GM21515 (cell line): ENCODE measurements around the gene ZAR1L.
"Not testable (repeated sequence)": the region's sequence is repeated elsewhere in the genome, so short reads cannot be mapped to it uniquely, and the experiment has no call there.

Experiments
- ATAC-seq: cut with Tn5 transposase; IDR thresholded peaks from one replicate; pipeline ENCODE4 v1.9.1; 2021; ENCODE audit not compliant: unreplicated experiment

The ZAR1L gene, protein sequence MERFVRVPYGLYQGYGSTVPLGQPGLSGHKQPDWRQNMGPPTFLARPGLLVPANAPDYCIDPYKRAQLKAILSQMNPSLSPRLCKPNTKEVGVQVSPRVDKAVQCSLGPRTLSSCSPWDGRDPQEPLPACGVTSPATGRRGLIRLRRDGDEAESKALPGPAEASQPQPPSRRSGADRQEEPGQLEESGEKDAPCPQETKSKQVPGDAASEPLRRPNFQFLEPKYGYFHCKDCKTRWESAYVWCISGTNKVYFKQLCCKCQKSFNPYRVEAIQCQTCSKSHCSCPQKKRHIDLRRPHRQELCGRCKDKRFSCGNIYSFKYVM

DNA sequence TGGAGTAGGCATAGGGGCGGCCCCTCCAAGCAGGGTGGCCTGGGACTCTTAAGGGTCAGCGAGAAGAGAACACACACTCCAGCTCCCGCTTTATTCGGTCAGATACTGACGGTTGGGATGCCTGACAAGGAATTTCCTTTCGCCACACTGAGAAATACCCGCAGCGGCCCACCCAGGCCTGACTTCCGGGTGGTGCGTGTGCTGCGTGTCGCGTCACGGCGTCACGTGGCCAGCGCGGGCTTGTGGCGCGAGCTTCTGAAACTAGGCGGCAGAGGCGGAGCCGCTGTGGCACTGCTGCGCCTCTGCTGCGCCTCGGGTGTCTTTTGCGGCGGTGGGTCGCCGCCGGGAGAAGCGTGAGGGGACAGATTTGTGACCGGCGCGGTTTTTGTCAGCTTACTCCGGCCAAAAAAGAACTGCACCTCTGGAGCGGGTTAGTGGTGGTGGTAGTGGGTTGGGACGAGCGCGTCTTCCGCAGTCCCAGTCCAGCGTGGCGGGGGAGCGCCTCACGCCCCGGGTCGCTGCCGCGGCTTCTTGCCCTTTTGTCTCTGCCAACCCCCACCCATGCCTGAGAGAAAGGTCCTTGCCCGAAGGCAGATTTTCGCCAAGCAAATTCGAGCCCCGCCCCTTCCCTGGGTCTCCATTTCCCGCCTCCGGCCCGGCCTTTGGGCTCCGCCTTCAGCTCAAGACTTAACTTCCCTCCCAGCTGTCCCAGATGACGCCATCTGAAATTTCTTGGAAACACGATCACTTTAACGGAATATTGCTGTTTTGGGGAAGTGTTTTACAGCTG lies at the start of gene ZAR1L, which contains the start of gene BRCA2:
ZAR1L (minus strand) TSS at position 126 of the 790 bp plus-strand sequence. CDS start 3,438 bp downstream, outside the sequence.
BRCA2 (plus strand) TSS at position 271 of the 790 bp plus-strand sequence. CDS start 953 bp downstream, outside the sequence.
- peak; percentile 96 for ATAC-seq

DNA sequence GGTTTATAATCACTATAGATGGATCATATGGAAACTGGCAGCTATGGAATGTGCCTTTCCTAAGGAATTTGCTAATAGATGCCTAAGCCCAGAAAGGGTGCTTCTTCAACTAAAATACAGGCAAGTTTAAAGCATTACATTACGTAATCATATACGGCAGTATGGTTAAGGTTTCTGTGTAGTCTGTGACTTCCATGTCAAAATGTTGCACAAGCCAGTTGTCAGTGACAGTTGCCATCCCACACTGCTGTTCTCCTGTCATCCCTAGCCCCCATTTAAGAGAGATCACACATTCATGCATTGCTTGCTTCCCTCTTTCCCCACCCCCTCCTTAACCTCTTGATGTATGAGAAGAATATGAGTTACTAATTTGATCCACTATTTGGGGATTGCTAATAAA lies 47.4 kb upstream of the ZAR1L start:
- no peak for ATAC-seq

DNA sequence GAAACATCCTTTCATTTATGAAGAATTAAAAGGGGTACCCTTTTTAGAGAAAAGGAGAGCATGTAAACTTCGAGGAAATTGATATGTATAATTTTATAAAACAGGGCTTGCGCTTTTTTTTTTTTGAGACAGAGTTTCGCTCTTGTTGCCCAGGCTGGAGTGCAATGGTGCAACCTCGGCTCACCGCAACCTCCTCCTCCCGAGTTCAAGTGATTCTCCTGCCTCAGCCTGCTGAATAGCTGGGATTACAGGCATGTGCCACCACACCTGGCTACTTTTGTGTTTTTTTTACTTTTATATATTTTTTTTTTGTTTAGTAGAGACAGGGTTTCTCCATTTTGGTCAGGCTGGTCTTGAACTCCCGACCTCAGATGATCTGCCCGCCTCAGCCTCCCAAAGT lies 40.8 kb upstream of the ZAR1L start:
- not testable (repeated sequence) for ATAC-seq

DNA sequence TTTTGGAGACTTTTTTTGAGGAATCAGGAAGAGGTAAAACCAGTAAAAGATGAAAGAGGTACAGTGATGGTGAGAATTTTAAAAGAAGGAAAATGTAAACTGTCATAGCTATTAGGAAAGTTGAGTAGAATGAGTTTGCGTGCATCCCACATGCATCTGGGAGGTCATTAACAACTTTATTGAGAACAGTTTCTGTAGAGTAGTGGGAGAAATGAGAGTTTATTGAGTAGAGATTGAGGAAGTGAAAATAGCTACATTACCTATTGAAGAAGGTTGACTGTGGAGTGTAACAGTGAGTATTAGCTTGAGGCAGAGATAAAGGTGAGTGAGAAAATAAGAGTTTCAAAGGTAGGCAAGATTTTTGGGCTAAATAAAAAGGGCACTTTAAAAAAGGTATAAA lies 38.9 kb upstream of the ZAR1L start:
- peak; percentile 78 for ATAC-seq

DNA sequence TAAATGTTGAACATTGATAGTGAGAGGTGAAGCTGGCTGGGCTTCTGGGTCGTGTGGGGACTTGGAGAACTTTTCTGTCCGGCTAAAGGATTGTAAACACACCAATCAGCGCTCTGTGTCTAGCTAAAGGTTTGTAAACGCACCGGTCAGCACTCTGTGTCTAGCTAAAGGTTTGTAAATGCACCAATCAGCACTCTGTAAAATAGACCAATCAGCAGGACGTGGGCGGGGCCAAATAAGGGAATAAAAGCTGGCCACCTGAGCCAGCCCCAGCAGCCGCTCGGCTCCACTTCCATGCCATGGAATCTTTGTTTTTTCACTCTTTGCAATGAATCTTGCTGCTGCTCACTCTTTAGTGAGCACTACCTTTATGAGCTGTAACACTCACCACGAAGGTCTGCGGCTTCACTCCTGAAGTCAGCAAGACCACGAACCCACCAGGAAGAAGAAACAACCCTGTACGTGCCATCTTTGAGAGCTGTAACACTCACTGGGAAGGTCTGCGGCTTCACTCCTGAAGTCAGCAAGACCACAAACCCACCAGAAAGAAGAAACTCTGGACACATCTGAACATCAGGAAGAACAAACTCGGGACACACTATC lies 35.8 kb upstream of the ZAR1L start:
- not testable (repeated sequence) for ATAC-seq

DNA sequence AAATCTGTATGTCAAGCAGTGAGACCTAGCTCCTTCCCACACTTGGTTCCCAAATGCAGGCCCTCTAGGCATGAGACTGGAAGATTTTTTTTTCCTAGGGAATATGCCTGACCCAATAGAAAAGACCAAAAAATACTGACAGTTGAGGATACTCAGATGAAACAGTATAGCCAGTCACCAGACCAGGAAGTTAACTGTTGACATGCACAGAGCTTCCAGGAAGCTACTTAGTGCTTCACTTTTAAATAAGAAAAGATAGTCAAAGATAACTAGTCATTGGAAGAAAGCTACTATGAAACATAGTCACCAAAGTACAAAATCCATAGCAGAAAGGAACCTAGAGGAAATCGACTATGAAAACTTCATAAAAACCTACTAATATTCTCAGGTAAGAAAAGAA lies 32.5 kb upstream of the ZAR1L start:
- no peak for ATAC-seq

DNA sequence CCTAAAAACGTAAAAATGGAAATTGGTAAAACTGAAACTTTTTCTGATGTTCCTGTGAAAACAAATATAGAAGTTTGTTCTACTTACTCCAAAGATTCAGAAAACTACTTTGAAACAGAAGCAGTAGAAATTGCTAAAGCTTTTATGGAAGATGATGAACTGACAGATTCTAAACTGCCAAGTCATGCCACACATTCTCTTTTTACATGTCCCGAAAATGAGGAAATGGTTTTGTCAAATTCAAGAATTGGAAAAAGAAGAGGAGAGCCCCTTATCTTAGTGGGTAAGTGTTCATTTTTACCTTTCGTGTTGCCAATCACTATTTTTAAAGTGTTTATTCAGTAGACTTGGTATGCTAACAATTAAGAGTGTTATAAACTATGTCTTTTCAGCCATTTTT lies 25.8 kb upstream of the ZAR1L start:
- no peak for ATAC-seq

DNA sequence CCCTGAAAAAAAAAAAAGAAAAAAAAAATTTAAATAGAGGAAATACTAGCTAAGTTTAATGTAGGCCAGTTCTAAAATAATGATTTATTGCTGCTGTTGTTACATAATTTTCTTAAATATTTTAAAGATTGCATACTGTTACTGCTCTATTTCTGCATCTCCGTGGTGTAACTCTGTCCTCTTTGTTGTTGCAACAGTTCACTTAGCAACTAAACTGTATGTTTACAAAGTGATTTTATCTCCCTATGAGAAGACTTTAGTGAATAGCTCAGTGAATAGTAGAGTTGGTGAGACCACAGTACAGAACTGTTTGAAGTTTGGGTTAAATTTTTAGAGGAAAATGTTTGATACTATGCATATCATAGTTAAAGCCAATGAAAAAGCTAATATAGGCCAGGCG lies 19.5 kb upstream of the ZAR1L start:
- no peak for ATAC-seq

DNA sequence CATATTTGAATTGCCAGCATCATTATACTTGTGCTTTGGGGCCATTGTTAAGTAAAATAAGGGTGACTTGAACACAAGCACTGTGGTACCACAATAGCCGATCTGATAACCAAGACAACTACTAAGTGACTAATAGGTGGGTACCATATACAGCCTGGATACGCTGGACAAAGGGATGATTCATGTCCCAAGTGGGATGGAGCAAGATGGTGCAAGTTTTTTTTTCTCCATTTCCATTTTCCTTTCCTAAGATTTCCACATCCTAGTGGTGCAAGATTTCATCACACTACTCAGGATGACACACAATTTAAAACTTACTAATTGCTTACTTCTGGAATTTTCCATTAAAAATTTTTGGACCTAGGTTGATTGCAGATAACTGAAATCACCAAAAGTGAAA lies 15.3 kb upstream of the ZAR1L start:
- ATAC-seq, result no peak

DNA sequence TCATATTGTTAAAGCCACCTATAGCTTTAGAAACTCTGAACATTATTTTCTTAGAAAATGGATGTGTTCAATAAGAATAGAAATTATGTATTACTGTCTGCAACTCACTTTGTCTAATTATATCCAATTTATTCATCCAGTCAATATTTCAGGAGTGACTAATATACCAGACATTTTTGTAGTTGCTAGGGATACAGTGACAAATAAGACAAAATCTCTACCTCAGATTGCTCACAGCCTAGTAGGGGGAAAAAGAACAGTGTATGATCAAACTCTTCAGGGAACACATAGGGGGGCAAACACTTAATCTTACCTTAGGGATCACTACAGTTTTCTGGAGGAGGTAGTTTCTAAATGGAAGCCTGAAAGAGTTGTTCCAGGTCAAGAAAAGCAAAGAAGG lies 8.7 kb upstream of the ZAR1L start:
- no peak for ATAC-seq

DNA sequence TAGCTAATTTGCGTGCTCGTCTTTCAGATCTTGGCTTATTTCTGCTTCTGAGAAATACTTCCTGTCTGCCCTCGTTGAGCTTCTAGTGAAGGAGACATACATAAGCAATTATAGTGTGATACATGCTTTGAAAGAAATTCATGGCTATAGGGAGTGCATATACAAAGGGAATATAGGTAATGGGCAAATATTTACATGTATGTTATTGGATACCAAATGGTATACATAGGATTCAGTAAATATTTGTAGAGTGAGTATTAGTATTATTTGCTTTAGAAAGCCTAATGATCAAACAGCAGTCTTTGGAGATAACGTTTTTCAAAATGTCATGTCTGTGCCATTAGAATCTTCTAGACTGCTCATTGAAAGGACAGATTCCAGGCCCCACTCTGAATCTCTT lies 5.4 kb upstream of the ZAR1L start:
- no peak for ATAC-seq

DNA sequence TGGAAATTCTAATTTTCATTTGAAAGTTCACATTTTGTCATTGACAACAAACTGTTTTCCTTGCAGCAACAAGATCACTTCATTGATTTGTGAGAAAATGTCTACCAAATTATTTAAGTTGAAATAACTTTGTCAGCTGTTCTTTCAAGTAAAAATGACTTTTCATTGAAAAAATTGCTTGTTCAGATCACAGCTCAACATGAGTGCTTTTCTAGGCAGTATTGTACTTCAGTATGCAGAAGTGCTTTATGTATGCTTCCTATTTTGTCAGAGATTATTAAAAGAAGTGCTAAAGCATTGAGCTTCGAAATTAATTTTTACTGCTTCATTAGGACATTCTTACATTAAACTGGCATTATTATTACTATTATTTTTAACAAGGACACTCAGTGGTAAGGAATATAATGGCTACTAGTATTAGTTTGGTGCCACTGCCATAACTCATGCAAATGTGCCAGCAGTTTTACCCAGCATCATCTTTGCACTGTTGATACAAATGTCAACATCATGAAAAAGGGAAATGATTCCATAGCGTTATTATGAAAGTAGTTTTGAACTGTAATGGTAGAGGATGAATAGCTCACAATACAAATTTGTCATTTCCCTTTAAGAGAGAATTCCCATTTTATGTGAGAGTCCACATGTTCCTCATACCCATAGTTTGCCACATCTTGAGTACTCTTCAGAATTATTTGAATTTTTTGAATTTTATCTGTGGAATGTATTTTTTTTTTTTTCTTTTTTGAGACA lies 2.7 kb upstream of the ZAR1L start:
- no peak for ATAC-seq

DNA sequence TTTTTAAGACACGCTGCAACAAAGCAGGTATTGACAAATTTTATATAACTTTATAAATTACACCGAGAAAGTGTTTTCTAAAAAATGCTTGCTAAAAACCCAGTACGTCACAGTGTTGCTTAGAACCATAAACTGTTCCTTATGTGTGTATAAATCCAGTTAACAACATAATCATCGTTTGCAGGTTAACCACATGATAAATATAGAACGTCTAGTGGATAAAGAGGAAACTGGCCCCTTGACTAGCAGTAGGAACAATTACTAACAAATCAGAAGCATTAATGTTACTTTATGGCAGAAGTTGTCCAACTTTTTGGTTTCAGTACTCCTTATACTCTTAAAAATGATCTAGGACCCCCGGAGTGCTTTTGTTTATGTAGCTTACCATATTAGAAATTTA lies 1.3 kb upstream of the ZAR1L start:
- no peak for ATAC-seq

DNA sequence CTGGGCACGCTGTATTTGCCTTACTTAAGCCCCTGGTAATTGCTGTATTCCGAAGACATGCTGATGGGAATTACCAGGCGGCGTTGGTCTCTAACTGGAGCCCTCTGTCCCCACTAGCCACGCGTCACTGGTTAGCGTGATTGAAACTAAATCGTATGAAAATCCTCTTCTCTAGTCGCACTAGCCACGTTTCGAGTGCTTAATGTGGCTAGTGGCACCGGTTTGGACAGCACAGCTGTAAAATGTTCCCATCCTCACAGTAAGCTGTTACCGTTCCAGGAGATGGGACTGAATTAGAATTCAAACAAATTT lies 821 bp upstream of the ZAR1L start:
- peak; percentile 47 for ATAC-seq

DNA sequence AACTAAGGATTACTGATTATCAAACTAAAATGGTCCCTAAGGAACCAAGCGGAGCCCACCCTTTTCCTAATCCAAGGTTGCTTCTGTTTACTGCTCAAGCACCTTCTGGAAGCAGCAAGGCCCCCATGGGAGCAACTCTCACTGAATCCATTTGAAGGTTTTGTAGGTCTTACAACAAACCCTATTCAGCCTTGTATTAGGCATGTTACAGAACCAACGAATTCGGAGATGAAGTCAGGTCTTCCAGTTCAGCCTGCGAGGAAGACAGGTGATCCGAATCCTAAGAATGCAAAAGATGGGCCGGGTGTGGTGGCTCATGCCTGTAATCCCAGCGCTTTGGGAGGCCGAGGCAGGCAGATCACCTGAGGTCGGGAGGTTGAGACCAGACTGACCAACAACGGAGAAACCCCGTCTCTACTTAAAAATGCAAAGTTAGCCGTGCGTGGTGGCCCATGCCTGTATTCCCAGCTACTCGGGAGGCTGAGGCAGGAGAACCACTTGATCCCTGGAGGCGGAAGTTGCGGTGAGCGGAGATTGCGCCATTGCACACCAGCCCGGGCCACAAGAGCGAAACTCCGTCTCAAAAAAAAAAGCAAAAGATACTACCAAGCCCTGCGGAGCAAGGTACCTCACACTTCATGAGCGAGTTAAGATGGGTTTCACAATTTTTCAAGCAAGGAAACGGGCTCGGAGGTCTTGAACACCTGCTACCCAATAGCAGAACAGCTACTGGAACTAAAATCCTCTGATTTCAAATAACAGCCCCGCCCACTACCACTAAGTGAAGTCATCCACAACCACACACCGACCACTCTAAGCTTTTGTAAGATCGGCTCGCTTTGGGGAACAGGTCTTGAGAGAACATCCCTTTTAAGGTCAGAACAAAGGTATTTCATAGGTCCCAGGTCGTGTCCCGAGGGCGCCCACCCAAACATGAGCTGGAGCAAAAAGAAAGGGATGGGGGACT lies 609 bp downstream of the ZAR1L start:
- peak; percentile 26 for ATAC-seq

DNA sequence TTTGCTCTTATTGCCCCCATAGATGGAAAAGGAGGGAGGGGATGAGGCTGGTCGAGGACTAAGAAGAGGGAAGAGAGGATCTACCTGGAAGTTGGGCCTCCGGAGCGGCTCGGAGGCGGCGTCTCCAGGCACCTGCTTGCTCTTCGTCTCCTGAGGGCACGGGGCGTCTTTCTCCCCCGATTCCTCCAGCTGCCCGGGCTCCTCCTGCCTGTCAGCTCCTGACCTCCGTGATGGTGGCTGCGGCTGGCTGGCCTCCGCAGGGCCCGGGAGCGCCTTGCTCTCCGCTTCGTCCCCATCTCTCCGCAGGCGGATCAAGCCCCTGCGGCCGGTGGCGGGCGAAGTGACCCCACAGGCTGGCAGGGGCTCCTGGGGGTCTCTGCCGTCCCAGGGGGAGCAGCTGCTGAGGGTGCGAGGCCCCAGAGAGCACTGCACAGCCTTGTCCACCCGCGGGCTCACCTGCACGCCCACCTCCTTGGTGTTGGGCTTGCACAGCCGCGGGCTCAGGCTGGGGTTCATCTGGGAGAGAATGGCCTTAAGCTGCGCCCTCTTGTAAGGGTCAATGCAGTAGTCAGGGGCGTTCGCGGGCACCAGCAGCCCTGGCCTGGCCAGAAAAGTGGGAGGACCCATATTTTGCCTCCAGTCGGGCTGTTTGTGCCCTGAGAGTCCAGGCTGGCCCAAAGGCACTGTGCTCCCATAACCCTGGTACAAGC lies 3.8 kb downstream of the ZAR1L start:
- ATAC-seq, result no peak

DNA sequence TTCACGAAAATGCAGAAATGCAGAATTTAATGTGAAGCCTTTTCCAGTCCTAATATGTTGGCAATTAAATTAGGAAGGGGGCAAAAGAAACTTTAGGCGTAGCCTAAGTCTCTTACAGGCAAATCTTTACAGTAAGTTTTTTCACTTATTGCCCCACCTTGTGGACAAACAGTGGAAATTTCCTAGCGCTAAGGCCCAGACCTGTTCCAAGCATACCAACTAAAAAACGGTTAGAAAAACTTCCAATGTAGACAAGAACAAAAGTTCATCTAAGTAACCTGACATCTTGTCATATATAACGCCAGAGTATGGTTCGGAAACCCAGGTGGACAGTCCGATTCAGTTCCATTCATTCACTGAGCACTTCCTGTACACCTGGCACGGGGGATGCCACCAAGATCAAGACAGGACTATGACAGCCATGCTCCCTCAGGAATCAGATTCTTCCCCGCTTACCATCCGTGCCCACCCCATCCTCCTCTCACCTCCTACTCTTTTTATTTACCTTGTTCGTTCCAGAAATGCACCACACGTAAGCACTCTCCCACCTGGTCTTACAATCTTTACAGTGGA lies 4.9 kb downstream of the ZAR1L start:
- ATAC-seq, result peak; percentile 62

DNA sequence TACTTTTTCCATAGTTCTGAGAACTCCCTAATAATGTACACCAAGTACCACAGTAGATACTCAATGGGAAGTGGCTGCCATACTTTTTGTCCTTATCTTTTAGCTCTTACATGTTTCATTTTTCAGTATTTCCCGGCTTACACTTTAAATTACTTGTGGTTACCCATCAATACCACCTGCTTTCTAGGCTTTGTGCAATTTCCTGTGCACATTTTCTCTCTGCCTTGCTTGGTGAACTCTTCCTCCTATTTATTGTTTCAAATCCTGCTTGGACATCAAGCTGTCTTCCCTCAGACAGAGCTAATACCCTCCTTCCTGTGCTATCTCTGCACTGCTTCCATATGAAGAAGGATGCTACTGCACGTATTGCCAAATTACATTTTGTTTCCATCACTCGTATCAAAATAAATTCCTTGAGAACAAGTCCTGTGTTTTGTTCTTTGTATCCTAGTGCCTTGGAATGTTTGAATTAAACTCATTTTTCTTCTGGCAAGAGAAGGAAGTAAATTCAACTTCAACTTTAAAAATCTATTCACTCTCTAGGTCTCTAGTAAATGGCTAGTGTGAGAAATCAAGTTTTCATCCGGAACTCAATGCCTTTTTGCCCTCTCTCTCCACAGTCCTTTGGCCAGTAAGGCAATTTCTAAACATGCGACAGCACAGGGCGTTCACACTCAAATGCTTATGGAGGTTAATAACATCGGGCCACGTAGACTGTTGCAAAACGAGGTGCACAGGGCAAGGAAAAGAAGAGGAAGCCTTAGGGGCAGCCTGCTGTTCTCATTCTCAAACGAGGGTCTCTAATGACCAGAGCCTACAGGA lies 5.6 kb downstream of the ZAR1L start:
- no peak for ATAC-seq
